Esophagus muscularis mucosa (tissue), 3 donors: ENCODE measurements around the gene TRAFD1.

Experiments used
- CTCF ChIP-seq, 3 experiments: fragments of 200-600 bp in 2 of 3; fragments of 450-650 bp in 1 of 3; sonication (generic) in 2 of 3; IDR thresholded peaks; one replicate each; pipeline ENCODE4 v1.5.1; 2017 to 2019; ENCODE audit warnings: antibody characterized with exemption in 3 of 3, mild to moderate bottlenecking in 2 of 3, moderate library complexity in 1 of 3
- POLR2A ChIP-seq: fragments of 450-650 bp; IDR thresholded peaks from one replicate; pipeline ENCODE4 v1.6.1; 2017; ENCODE audit warnings: antibody characterized with exemption, moderate library complexity, mild to moderate bottlenecking, low read depth

GRCh38 chr12:112163471-112163991, 38.2 kb downstream of the TRAFD1 start:
- TF ChIP-seq POLR2A = no peak
- no peak for TF ChIP-seq CTCF (IDR thresholded peaks at IDR 0.05)
